ENCODE measurements around the gene PTPRU. TPM values are rescaled to one million over a fixed set of nuclear protein-coding genes. Genes with fewer than 3 reads are reported as not detected.

PTPRU gene
- total RNA-seq, 6 donors from 2014 or later, result 44.5 to 87.2 (median 70.1) TPM

- Histone ChIP-seq H3K27ac (no peak overlapping the region), H3K9me3 (no peaks in the 10 kb centered on the region), H3K4me3 (no peak overlapping the region), H3K27me3 (no peaks in the 10 kb centered on the region), H3K4me1 (no peaks in the 10 kb centered on the region), H3K36me3 (peaks cover 0 to 70% (median 9%) of the 10 kb centered on the region in 4 donors)
- TF ChIP-seq POLR2A (IDR thresholded peaks at IDR 0.05) (no peak), POLR2AphosphoS5 (IDR thresholded peaks at IDR 0.05) (no peak), EP300 (IDR thresholded peaks at IDR 0.05) (no peak)
- TF ChIP-seq, protein P1, sequence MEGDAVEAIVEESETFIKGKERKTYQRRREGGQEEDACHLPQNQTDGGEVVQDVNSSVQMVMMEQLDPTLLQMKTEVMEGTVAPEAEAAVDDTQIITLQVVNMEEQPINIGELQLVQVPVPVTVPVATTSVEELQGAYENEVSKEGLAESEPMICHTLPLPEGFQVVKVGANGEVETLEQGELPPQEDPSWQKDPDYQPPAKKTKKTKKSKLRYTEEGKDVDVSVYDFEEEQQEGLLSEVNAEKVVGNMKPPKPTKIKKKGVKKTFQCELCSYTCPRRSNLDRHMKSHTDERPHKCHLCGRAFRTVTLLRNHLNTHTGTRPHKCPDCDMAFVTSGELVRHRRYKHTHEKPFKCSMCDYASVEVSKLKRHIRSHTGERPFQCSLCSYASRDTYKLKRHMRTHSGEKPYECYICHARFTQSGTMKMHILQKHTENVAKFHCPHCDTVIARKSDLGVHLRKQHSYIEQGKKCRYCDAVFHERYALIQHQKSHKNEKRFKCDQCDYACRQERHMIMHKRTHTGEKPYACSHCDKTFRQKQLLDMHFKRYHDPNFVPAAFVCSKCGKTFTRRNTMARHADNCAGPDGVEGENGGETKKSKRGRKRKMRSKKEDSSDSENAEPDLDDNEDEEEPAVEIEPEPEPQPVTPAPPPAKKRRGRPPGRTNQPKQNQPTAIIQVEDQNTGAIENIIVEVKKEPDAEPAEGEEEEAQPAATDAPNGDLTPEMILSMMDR (IDR thresholded peaks at IDR 0.05), result no peak
- WGBS, 2 donors, result 58 to 84% methylated on average over 5 to 8 of the region's 8 CpGs
- no peak for ATAC-seq (ENCODE audit: low FRiP score in 2 of 2)
- no peak for DNase-seq
Measured at GRCh38 chr1:29195881-29196291, 40.4 kb upstream of the PTPRU start.

GRCh38 chr1:29196863-29197589, 39.3 kb upstream of the PTPRU start:
- TF ChIP-seq POLR2AphosphoS5 (IDR thresholded peaks at IDR 0.05), result no peak
- Histone ChIP-seq H3K27ac (no peak overlapping the region), H3K4me1 (peaks cover 5 to 11% (median 6%) of the 10 kb centered on the region in 4 donors), H3K4me3 (no peak overlapping the region), H3K36me3 (peaks cover 0 to 70% (median 14%) of the 10 kb centered on the region in 4 donors), H3K27me3 (no peaks in the 10 kb centered on the region), H3K9me3 (no peaks in the 10 kb centered on the region)
- 89 to 93% methylated on average over 7 of the region's 7 CpGs for WGBS, 2 donors
- no peak for ATAC-seq (ENCODE audit: low FRiP score in 2 of 2)
- no peak for DNase-seq

DNA sequence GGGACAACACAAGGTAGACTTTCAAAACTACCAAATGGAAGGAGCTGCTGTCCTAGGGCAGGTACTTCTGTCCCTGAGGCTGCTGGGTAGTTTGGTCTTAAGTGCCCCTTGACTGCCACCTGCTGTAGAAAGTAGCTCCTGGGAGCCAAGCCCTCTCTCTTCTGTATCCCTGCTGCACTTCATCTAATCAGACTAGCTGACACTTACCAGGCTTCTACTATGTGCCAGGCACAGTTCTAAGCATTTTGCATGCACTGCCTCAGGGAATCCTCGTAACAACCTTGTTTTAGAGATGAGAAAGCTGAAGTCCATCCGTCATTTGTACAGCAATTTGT, 38.8 kb upstream of the PTPRU start:
- no peak for TF ChIP-seq POLR2A (IDR thresholded peaks at IDR 0.05)
- TF ChIP-seq, protein P1 (IDR thresholded peaks at IDR 0.05), result peak in 3 of 6 experiments; percentile 13 to 42 (median 16)
- H3K27me3 ChIP-seq, result no peaks in the 10 kb centered on the region
- peaks cover 10 to 17% (median 11%) of the 10 kb centered on the region in 4 donors for H3K4me1 ChIP-seq
- peak; percentile 45 to 71 for ATAC-seq (ENCODE audit: low FRiP score in 2 of 2)
- no peak overlapping the region for H3K27ac ChIP-seq
- DNase-seq, result peak in 1 of 2 donors; percentile 73
- no peak overlapping the region for H3K4me3 ChIP-seq
- H3K36me3 ChIP-seq, result peaks cover 0 to 70% (median 14%) of the 10 kb centered on the region in 4 donors
- no peaks in the 10 kb centered on the region for H3K9me3 ChIP-seq
- whole genome bisulfite sequencing, 2 donors, result 71% methylated on average over 2 of the region's 2 CpGs

GRCh38 chr1:29197993-29198392, 38.3 kb upstream of the PTPRU start:
- Histone ChIP-seq H3K36me3 (peaks cover 0 to 67% (median 14%) of the 10 kb centered on the region in 4 donors), H3K27ac (no peak overlapping the region), H3K27me3 (no peaks in the 10 kb centered on the region), H3K4me3 (no peak overlapping the region), H3K4me1 (peaks cover 12 to 18% (median 13%) of the 10 kb centered on the region in 4 donors), H3K9me3 (no peaks in the 10 kb centered on the region)
- WGBS, 2 donors, result 94 to 95% methylated on average over 8 to 12 of the region's 12 CpGs
- TF ChIP-seq POLR2A (IDR thresholded peaks at IDR 0.05), result no peak
- no peak for TF ChIP-seq POLR2AphosphoS5 (IDR thresholded peaks at IDR 0.05)
- TF ChIP-seq, protein P1 (IDR thresholded peaks at IDR 0.05), result no peak
- TF ChIP-seq EP300 (IDR thresholded peaks at IDR 0.05), result no peak
- no peak for DNase-seq
- no peak for ATAC-seq (ENCODE audit: low FRiP score in 2 of 2)

DNA sequence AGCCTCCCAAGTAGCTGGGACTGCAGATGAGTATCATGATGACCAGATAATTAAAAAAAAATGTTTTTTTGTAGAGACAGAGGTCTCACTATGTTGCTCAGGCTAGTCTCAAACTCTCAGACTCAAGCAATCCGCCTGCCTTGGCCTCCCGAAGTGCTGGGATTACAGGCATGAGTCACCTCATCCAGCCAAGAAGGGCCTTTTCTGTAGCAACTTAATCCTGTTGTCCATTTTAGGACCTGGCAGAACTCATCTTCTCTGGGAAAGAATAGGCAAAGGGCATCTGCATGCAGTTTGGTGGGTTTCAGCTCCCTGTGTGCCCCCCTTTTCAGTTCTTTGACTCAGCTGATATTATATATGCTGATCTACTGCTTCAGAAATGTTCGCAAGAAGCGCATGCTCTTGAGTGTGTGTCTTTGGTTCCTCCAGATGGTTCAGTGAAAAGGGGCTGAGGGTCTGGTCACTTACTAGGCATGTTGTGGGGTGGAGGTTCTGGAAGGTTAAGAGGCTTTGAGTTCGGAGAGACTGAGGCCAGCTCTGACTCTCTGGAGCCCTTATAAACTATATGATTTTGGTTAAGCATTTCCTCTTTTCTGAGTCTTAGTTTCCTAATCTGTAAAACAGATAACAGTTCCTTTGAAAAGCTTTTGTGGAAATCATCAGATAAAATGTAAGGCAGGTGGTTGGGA, 35.3 kb upstream of the PTPRU start:
- TF ChIP-seq EP300 (IDR thresholded peaks at IDR 0.05) (no peak), POLR2AphosphoS5 (IDR thresholded peaks at IDR 0.05) (no peak), POLR2A (IDR thresholded peaks at IDR 0.05) (no peak)
- TF ChIP-seq, protein P1 (IDR thresholded peaks at IDR 0.05), result no peak

More for the DNA sequence above, 35.3 kb upstream of the PTPRU start:
- no peaks in the 10 kb centered on the region for H3K9me3 ChIP-seq
- 97% methylated on average over 5 of the region's 5 CpGs for WGBS, 2 donors
- no peaks in the 10 kb centered on the region for H3K27me3 ChIP-seq
- ATAC-seq (ENCODE audit: low FRiP score in 2 of 2), result no peak
- H3K4me1 ChIP-seq, result peaks cover 12 to 18% (median 13%) of the 10 kb centered on the region in 4 donors
- no peak for DNase-seq
- peak overlapping the region in 3 of 4 donors; percentile 72 to 90 (median 80) for H3K27ac ChIP-seq
- peaks cover 0 to 65% (median 12%) of the 10 kb centered on the region in 4 donors for H3K36me3 ChIP-seq
- H3K4me3 ChIP-seq, result no peak overlapping the region

Measured in upper lobe of left lung (tissue), 6 donors.